CD4-positive, alpha-beta T cell treated with Interleukin-10 for 1 hour (primary cell): ENCODE measurements around the gene TMEM171.
A peak's percentile ranks its signal among the peaks of the same experiment; 100 is the strongest.

Experiments used
- DNase-seq: peaks from one replicate; pipeline ENCODE4 v3.0.0-alpha.2; 2020

TMEM171 gene

GRCh38 chr5:73121119-73121463 lies 716 bp downstream of the TMEM171 start:
- no peak for DNase-seq

- DNase-seq, result no peak
Observed at GRCh38 chr5:73122875-73123810, 2.8 kb downstream of the TMEM171 start.

- no peak for DNase-seq
Observed at GRCh38 chr5:73125289-73125688, 4.9 kb downstream of the TMEM171 start.

GRCh38 chr5:73126381-73126780 lies 6.0 kb downstream of the TMEM171 start:
- DNase-seq, result no peak

GRCh38 chr5:73126957-73127356 lies 6.6 kb downstream of the TMEM171 start:
- DNase-seq, result no peak

- DNase-seq, result no peak
Observed at GRCh38 chr5:73129143-73129542, 8.8 kb downstream of the TMEM171 start.

GRCh38 chr5:73130811-73131210 lies 10.4 kb downstream of the TMEM171 start:
- no peak for DNase-seq

GRCh38 chr5:73131711-73132425 lies 11.5 kb downstream of the TMEM171 start:
- DNase-seq, result no peak

GRCh38 chr5:73132759-73133158 lies 12.4 kb downstream of the TMEM171 start:
- DNase-seq, result no peak

GRCh38 chr5:73135021-73135420 lies 14.6 kb downstream of the TMEM171 start:
- no peak for DNase-seq

GRCh38 chr5:73135429-73136054 lies 15.2 kb downstream of the TMEM171 start:
- DNase-seq, result peak; percentile 10

GRCh38 chr5:73136055-73136562 lies 15.7 kb downstream of the TMEM171 start:
- DNase-seq, result no peak

- DNase-seq, result no peak
Observed at GRCh38 chr5:73137563-73138530, 17.5 kb downstream of the TMEM171 start.

GRCh38 chr5:73139485-73139884 lies 19.1 kb downstream of the TMEM171 start:
- no peak for DNase-seq

GRCh38 chr5:73140801-73141200 lies 20.4 kb downstream of the TMEM171 start:
- DNase-seq, result no peak

- DNase-seq, result no peak
Observed at GRCh38 chr5:73142035-73142434, 21.7 kb downstream of the TMEM171 start.

- DNase-seq, result no peak
Observed at GRCh38 chr5:73143716-73144115, 23.3 kb downstream of the TMEM171 start.

GRCh38 chr5:73149540-73149939 lies 29.2 kb downstream of the TMEM171 start:
- no peak for DNase-seq

- no peak for DNase-seq
Observed at GRCh38 chr5:73150876-73151275, 30.5 kb downstream of the TMEM171 start.

- DNase-seq, result no peak
Observed at GRCh38 chr5:73151766-73152410, 31.5 kb downstream of the TMEM171 start.
